PFSK-1 (cell line): ENCODE results near the gene ZNF827.

Source experiments
- FOXP2 ChIP-seq: optimal IDR thresholded peaks from 2 replicates; pipeline ENCODE3; 2011; ENCODE audit warnings: borderline replicate concordance, control low read depth, inconsistent platforms; ENCODE audit not compliant: insufficient read depth; ENCODE audit errors: extremely low read length, extremely low read depth
- POLR2AphosphoS5 ChIP-seq: IDR thresholded peaks from 2 replicates; pipeline ENCODE4 v1.6.1; 2012; ENCODE audit warnings: low read depth, mild to moderate bottlenecking, control low read depth, low read length, moderate library complexity
- SIN3A ChIP-seq: IDR thresholded peaks from 2 replicates; pipeline ENCODE4 v1.6.1; 2012; ENCODE audit warnings: mild to moderate bottlenecking, low read length, moderate library complexity, borderline replicate concordance; ENCODE audit not compliant: insufficient read depth
- TAF1 ChIP-seq: IDR thresholded peaks from 2 replicates; pipeline ENCODE4 v1.6.1; 2012; ENCODE audit warnings: low read length, control low read depth, borderline replicate concordance; ENCODE audit not compliant: insufficient read depth
- TF ChIP-seq, protein P1 (sequence below), 2 experiments: IDR thresholded peaks; 2 replicates each; pipeline versions ENCODE4 v1.6.1 to v1.8.0; 2011 to 2012; ENCODE audit warnings: low read depth in 2 of 2, low read length in 2 of 2, control low read depth in 1 of 2, inconsistent platforms in 1 of 2, mild to moderate bottlenecking in 1 of 2, moderate library complexity in 1 of 2; ENCODE audit not compliant: insufficient read depth in 1 of 2

DNA sequence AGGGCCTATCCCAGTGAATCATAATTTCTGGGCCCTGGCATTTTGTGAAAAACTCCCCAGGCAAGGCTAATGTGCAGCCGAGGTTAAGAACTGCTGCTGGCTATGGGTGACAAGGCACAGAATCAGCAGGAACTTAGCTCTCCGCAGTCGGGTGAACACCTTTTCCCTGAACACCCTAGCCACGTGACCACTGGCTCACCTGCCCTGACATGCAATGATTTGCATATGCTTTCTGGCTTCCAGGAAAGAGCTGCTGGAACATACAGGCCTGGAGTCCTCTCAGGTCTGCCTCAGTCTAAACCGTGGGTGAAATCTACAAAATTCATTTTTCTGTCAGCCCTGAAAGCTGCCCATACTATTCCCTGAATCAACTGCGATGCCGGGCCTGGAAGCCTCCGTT is 56.6 kb downstream of the ZNF827 start:
- no peak for TF ChIP-seq POLR2AphosphoS5
- TF ChIP-seq, protein P1, sequence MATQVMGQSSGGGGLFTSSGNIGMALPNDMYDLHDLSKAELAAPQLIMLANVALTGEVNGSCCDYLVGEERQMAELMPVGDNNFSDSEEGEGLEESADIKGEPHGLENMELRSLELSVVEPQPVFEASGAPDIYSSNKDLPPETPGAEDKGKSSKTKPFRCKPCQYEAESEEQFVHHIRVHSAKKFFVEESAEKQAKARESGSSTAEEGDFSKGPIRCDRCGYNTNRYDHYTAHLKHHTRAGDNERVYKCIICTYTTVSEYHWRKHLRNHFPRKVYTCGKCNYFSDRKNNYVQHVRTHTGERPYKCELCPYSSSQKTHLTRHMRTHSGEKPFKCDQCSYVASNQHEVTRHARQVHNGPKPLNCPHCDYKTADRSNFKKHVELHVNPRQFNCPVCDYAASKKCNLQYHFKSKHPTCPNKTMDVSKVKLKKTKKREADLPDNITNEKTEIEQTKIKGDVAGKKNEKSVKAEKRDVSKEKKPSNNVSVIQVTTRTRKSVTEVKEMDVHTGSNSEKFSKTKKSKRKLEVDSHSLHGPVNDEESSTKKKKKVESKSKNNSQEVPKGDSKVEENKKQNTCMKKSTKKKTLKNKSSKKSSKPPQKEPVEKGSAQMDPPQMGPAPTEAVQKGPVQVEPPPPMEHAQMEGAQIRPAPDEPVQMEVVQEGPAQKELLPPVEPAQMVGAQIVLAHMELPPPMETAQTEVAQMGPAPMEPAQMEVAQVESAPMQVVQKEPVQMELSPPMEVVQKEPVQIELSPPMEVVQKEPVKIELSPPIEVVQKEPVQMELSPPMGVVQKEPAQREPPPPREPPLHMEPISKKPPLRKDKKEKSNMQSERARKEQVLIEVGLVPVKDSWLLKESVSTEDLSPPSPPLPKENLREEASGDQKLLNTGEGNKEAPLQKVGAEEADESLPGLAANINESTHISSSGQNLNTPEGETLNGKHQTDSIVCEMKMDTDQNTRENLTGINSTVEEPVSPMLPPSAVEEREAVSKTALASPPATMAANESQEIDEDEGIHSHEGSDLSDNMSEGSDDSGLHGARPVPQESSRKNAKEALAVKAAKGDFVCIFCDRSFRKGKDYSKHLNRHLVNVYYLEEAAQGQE (IDR thresholded peaks at IDR 0.05; ENCODE audit: insufficient read depth in 1 of 2, low read depth in 2 of 2, low read length in 2 of 2) = no peak
- no peak for TF ChIP-seq TAF1
- TF ChIP-seq SIN3A = no peak
- TF ChIP-seq FOXP2 = no peak
